Right lobe of liver (tissue), 6 donors: ENCODE results near the gene RBMY1B. TPM values are rescaled to one million over a fixed set of nuclear protein-coding genes. Genes with fewer than 3 reads are reported as not detected.
"Not testable (repeated sequence)": the region's sequence is repeated elsewhere in the genome, so short reads cannot be mapped to it uniquely, and the experiment has no call there.

Source experiments
- ATAC-seq, 4 donors: fragments of 200-7000 bp; cut with Tn5 transposase; one replicate each; pipeline ENCODE4 v1.9.1; 2020; ENCODE audit warnings: mild to moderate bottlenecking in 4 of 4, moderate library complexity in 4 of 4
- DNase-seq, 3 donors: peaks; one replicate each; pipeline ENCODE4 v3.0.0-alpha.2; 2020
- H3K27ac ChIP-seq, 3 donors: fragments of 200-600 bp; one replicate each; pipeline ENCODE4 v1.8.0; 2022
- H3K27me3 ChIP-seq, 2 donors: fragments of 200-600 bp; one replicate each; pipeline ENCODE4 v1.8.0; 2022
- H3K36me3 ChIP-seq, 4 donors: fragments of 200-600 bp; sonication (generic) in 1 of 4; one replicate each; pipeline versions ENCODE4 v1.5.1 to v1.8.0; 2017 to 2022; ENCODE audit warnings: control low read depth in 1 of 4
- H3K4me1 ChIP-seq, 4 donors: fragments of 200-600 bp; sonication (generic) in 1 of 4; one replicate each; pipeline versions ENCODE4 v1.5.1 to v1.8.0; 2017 to 2022; ENCODE audit warnings: control low read depth in 1 of 4
- H3K4me3 ChIP-seq, 3 donors: fragments of 200-600 bp; one replicate each; pipeline ENCODE4 v1.8.0; 2022
- H3K9me3 ChIP-seq, 4 donors: fragments of 200-600 bp; sonication (generic) in 1 of 4; one replicate each; pipeline versions ENCODE4 v1.5.1 to v1.8.0; 2017 to 2022; ENCODE audit warnings: control low read depth in 1 of 4
- POLR2A ChIP-seq: fragments of 450-650 bp; IDR thresholded peaks from one replicate; pipeline ENCODE4 v1.6.1; 2017; ENCODE audit warnings: antibody characterized with exemption, mild to moderate bottlenecking
- WGBS: methylation state at CpG from one replicate; pipeline ENCODE4 v1.1.6; 2018; ENCODE audit warnings: low coverage, low lambda C conversion rate; ENCODE audit not compliant: insufficient coverage; ENCODE audit errors: missing lambda C conversion rate; 5-methylcytosine and 5-hydroxymethylcytosine counted together
- intact Hi-C, 2 donors: fragments of 100-400 bp; cut with DNase I; formaldehyde crosslinking; loops; one replicate each; pipeline versions ENCODE4 v1.11.2 to v1.14.1; 2022
- long read RNA-seq: library from polyadenylated mRNA; unstranded; transcript quantifications from one replicate; pipeline ENCODE4 v2.0.0, GENCODE V29; 2019
- total RNA-seq, 6 experiments: library from RNA; depleted of rRNA in 2 of 6; stranded (reverse); fragments of >200 nt in 2 of 6; fragmentation: NEBNext Ultra II Directional in 3 of 6; extraction: Animal tissue kit (Norgen Biotek cat#: 25700) in 3 of 6; gene quantifications; one replicate each; pipeline versions ENCODE4 v1.1.0 to v1.2.4, GENCODE V29; 2016 to 2023
- TF ChIP-seq, protein P1 (sequence below), 4 donors: fragments of 200-600 bp in 3 of 4; fragments of 450-650 bp in 1 of 4; IDR thresholded peaks; one replicate each; pipeline versions ENCODE4 v1.5.1 to v1.8.0; 2016 to 2022; ENCODE audit warnings: antibody characterized with exemption in 4 of 4, mild to moderate bottlenecking in 2 of 4
- donor health status: DM: no; HTN: yes; CAD: no.
- donor health status: DM: no; HTN: no; CAD: no.
- donor health status: DM: no; HTN: no; CAD: no.
- donor health status: DM: no; HTN: yes; CAD: no.
- donor health status: DM: no; HTN: yes; CAD: no.

Gene RBMY1B
- total RNA-seq = not detected
- long read RNA-seq = 0 reads

- H3K27ac ChIP-seq, ATAC-seq, H3K27me3 ChIP-seq, H3K4me3 ChIP-seq, H3K36me3 ChIP-seq, intact Hi-C loops, DNase-seq, H3K9me3 ChIP-seq, H3K4me1 ChIP-seq: not testable (repeated sequence)
- WGBS = no CpG with 5 or more reads among the region's 28 CpGs
These were observed at the start of gene RBMY1B for GRCh38 chrY:21511038-21511437. RBMY1B (plus strand) TSS chrY:21511338; CDS start chrY:21513351, 2,013 bp downstream.

DNA sequence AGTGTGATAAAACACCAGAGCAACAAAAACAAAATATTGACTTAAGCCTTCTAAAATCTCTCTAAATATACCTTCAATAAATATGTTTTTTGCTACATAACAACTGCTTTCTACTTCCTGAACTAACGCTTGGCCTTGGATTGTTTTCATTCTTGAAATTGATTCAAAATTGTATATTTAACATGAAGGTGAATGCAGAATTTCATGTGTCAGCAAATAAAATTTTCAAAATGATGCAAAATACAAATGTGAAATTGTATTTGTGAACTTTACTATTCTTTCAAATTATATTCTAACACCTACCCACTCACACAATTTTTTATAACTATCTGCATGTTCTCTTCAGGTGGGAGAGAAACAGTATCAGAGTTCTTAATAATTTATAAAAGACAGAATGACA lies 48.2 kb upstream of the RBMY1B start:
- H3K27ac ChIP-seq, DNase-seq, H3K4me3 ChIP-seq, H3K9me3 ChIP-seq, intact Hi-C loops, H3K36me3 ChIP-seq, H3K4me1 ChIP-seq, H3K27me3 ChIP-seq, ATAC-seq: not testable (repeated sequence)
- WGBS = no CpG with 5 or more reads among the region's 1 CpG

- H3K27me3 ChIP-seq = no peaks in the 10 kb centered on the region
- no CpG with 5 or more reads among the region's 1 CpG for WGBS
- DNase-seq (no peak), ATAC-seq (no peak)
- no peak overlapping the region for H3K27ac ChIP-seq
- TF ChIP-seq, protein P1, sequence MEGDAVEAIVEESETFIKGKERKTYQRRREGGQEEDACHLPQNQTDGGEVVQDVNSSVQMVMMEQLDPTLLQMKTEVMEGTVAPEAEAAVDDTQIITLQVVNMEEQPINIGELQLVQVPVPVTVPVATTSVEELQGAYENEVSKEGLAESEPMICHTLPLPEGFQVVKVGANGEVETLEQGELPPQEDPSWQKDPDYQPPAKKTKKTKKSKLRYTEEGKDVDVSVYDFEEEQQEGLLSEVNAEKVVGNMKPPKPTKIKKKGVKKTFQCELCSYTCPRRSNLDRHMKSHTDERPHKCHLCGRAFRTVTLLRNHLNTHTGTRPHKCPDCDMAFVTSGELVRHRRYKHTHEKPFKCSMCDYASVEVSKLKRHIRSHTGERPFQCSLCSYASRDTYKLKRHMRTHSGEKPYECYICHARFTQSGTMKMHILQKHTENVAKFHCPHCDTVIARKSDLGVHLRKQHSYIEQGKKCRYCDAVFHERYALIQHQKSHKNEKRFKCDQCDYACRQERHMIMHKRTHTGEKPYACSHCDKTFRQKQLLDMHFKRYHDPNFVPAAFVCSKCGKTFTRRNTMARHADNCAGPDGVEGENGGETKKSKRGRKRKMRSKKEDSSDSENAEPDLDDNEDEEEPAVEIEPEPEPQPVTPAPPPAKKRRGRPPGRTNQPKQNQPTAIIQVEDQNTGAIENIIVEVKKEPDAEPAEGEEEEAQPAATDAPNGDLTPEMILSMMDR (IDR thresholded peaks at IDR 0.05) = no peak
- TF ChIP-seq POLR2A = no peak
- H3K4me1 ChIP-seq = no peaks in the 10 kb centered on the region
- no peak overlapping the region for H3K4me3 ChIP-seq
- no peaks in the 10 kb centered on the region for H3K9me3 ChIP-seq
- no peaks in the 10 kb centered on the region for H3K36me3 ChIP-seq
- intact Hi-C loops = no loop called here
These were observed 28.2 kb upstream of the RBMY1B start for GRCh38 chrY:21482967-21483366.

DNA sequence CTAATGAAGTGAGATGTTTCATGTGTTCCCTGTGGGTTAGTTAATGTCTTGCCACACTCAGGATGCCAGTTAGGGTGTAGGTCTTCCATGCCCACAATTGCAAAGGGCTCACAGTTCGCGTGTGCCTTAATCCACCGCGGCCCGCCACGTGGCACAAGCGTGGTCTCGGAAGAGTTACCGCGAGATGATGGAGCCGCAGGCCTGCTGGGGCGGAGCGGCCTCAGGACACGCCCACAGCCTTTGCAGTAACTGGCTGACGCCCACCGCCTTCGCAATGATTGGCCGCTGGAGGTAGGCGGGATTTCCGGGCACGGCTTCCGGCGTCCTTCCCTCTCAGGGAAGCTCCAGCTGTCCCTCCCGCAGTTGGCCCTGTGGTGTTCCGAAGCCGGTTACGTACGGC lies 23.4 kb downstream of the RBMY1B start, which contains the start of gene RBMY1A1:
TSS of gene RBMY1A1 (plus strand) at position 301 of the 400 bp plus-strand sequence. CDS start 2,013 bp downstream, outside the sequence.
- H3K27ac ChIP-seq, H3K27me3 ChIP-seq, H3K4me1 ChIP-seq, H3K4me3 ChIP-seq, DNase-seq, H3K9me3 ChIP-seq, intact Hi-C loops, ATAC-seq, H3K36me3 ChIP-seq: not testable (repeated sequence)
- no CpG with 5 or more reads among the region's 28 CpGs for WGBS

GRCh38 chrY:21559316-21559984 lies 48.3 kb downstream of the RBMY1B start:
- H3K27ac ChIP-seq, H3K4me1 ChIP-seq, H3K9me3 ChIP-seq, DNase-seq, intact Hi-C loops, H3K4me3 ChIP-seq, H3K27me3 ChIP-seq, H3K36me3 ChIP-seq, ATAC-seq: not testable (repeated sequence)
- no CpG with 5 or more reads among the region's 5 CpGs for WGBS

Other genes with a start within 250 kb of the RBMY1B start
- not detected for gene RBMY1A1, start 23.5 kb downstream of the RBMY1B start, total RNA-seq